GM21390 (cell line): ENCODE results near the gene SELPLG.
"Not testable (repeated sequence)": the region's sequence is repeated elsewhere in the genome, so short reads cannot be mapped to it uniquely, and the experiment has no call there.

Source experiments
- ATAC-seq: cut with Tn5 transposase; IDR thresholded peaks from one replicate; pipeline ENCODE4 v1.9.1; 2021; ENCODE audit not compliant: unreplicated experiment

SELPLG gene

GRCh38 chr12:108592033-108592909, 41.4 kb downstream of the SELPLG start:
- no peak for ATAC-seq

DNA sequence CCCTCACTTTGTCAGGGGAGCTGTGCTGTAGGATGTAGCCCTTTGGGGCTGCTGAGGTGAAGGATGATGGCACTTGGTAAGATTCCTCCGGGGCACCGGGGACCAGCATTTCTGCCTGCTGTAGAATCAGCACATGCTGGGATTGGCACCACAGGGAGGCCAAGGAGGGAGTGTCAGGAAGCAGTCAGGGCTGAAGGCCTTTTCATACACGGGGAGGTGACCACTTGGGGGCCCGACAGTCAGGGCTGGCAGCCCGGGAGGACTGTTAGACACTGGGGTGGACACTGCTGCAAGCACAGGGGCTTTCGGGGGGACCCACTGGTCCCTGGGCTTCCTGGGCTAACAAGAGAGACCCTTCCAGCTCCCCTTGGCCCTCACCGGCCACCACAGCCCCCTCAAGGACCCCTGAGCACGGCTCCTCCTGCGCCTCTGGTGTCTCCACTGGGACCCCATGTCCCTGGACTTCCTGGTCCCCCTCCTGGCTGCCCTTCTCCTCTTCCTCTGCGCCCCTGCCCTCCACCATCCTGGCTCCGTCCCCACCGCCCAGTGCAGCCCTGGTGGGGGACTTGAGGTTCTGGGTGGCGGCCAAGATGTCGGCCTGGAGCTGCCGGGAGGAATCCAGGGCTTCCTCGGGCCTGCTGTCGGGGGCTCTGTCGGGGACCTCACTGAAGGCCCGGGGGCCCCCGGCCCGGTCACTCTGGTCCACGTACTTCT, 42.3 kb downstream of the SELPLG start:
- ATAC-seq = no peak

GRCh38 chr12:108590463-108590862, 43.2 kb downstream of the SELPLG start:
- ATAC-seq = not testable (repeated sequence)

DNA sequence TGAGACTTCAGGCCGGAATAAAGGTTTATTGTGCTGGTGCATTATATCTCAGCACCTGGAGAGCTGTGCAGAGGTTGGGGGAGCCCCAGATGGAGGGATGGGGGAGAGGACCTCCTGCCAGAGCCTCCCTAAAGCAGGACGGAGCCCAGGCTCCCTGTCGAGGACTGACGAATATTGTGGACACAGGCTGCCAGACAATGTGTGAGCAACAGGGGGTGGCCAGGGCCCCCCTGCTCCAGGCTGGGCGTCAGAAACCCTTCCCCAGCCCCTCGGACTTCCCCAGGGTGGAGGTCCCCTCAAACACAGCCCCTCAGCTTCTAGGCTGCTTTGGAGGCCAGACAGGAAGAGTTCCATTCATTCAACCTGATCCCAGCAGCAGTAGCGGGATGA, 43.9 kb downstream of the SELPLG start:
- no peak for ATAC-seq

DNA sequence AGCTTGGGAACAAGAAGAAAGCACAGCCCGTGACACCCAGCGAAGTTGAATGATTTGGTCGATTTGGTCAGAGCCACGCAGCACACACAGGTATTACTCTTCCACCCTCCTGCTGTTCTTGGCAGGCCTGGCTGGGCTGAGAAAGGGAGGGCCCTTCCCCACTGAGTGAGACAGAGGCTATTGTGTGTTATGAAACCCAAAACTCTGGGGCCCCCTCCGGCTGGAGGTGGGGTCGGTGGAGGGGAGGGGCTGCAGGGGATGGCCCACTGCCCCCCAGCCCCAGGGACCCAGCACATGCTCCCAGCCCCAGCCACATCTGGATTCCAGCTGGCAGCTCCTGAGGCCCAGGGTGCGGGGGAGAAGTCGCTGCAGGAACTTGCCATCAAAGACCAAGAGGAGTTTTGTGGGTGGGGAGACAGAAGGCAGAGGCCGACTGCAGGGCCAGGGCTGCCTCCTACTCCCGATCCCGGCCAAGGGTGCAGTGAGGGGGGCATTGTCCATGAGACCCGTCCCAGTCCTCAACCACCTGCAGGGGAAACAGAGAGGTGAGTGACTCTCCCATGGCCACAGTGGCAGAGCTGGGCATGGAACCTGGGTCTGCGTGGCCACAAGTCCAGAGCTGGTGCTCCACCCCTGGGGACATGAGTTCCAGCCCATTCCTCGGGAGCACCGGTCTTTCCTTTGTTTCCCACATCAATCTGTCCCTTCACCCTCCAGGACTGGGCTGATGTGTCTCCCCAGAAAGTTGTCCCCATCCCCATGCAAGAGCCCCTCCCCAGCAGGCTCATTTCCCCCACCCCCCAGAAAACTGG, 44.5 kb downstream of the SELPLG start:
- ATAC-seq = no peak

GRCh38 chr12:108587826-108588225, 45.9 kb downstream of the SELPLG start:
- no peak for ATAC-seq

DNA sequence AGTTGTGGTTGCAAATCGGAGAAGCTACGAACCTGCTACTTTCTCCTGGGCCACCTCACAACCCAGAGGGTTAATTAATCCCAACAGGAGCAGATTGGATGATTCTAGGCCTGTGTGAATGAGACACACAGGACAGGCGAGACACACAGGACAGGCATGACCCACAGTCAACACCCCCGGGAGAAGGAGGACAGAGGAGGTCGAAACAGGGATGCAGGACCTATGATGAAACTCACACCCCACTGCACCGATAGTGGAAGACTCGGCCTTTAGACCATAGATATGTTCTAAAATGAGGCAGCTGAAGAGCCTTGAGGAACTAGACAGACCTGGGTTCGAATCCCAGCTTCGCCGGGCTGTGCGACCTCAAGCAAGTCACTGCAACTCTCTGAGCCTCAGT, 47.4 kb downstream of the SELPLG start:
- no peak for ATAC-seq

GRCh38 chr12:108585864-108586263, 47.8 kb downstream of the SELPLG start:
- ATAC-seq = no peak

DNA sequence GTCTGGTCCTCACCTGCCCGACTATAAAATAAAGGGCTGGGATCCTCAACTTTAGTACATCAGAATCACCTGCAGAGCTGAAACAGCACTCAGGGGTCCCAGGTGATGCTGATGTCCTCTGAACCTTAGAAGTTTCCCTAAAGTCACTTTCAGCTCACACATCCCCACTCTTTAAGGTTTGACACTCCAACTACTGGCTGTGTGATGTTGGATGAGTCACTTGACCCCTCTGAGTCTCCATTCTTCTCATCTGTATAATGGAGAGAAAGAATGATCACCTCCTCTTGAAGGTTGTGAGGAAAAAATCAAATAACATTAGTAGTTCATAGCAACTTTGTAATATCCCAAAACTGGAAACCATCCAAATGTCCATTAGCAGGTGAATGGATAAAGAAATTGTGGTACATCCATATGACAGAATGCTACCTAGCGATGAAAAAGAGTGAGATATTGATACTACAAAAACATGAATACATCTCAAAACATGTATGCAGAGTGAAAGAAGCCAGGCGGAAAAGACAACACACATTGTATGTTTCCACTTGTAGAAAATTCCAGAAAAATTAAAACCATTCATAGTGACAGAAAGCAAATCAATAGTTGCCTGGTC, 49.1 kb downstream of the SELPLG start:
- no peak for ATAC-seq

GRCh38 chr12:108583991-108584390, 49.7 kb downstream of the SELPLG start:
- ATAC-seq = no peak

DNA sequence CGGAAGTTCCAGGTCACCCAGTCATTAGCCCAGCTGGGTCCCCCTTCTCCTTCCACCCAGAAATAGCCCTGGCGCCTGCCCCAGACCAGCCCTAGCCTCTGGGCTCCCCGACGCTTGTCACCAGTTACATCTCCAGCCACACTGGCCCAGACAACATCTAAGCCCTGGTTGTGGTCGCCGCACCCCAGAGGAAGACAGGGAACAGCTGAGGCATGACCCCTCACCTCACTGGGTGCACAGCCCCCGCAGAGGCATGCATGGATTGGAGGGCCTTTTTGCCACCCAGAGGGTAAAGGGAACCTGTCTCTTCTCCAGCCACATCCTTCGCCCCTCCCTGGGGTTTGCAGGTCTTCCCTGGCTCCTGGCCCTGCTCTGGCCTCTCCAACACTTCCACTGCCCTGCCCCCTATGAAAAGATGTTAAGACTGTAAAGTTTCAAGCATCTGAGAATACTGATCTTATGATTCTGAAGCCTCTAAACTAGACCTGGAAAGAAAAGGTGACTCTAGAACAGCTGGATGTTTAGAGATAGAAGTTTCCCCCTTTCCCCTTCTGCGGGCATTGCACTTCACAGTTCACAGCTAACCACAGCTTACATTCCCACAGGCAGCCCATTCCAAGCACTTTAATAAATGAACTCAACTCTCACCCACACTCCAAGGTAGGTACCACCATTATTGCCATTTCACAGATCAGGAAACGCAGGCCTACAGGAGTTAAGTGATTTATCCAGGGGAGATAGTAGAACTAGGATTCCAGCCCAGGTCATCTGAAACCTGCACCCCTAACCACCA, 50.5 kb downstream of the SELPLG start:
- no peak for ATAC-seq

DNA sequence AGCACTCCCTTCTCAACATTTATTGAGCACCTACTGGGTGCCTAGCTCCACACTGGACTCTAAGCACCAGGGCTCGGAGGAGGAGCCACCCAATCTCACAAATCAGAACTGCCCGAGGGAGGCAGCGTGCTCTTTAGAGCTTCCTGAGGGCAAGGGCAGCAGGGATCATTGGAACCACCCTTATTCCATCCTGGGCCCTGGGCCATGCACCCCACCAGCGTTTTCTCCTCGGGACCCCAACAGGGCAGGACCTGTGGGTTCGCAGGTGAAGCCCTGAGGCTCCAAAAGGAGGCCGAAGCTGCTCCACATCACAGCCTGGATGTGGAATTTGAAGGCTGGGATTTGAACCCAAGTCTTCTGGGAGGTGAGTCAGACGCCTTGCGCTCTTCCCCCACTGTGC, 51.2 kb downstream of the SELPLG start:
- ATAC-seq = no peak

- ATAC-seq = no peak
These were observed 52.1 kb downstream of the SELPLG start for GRCh38 chr12:108581311-108582227.

DNA sequence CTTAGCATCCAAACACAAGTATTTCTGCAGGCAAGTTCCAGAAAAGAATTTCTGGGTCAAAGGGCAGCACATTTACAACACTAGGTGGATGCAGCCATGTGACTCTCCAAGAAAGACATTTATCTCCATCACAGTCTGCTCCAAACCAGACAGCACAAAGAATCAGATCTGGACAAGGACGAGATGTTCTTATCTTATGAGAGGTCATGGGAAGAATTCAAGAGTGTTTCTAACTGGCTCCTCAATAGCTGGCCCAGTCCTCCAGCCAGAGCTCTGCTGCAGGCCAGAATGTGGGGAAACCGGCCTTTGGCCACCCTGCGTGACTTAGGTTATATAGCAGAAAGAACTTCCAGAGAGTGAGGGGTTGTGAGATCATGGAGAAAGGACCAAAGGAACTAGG, 53.2 kb downstream of the SELPLG start:
- no peak for ATAC-seq

DNA sequence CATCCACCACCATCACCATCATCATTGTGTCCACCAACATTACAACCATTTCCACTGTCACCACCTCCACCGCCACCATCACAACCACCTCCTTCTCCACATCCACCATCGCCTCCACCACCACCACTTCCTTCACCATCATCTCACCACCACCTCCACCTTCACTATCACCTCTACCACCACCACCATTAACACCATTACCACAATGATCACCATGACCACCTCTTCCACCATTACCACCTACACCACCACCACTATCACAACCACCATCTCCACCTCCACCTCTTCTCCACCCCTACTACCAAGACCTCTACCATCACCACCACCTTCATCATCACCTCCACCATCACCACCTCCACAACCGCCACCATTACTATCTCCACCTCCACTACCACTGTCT, 54.9 kb downstream of the SELPLG start:
- no peak for ATAC-seq

- no peak for ATAC-seq
These were observed 55.4 kb downstream of the SELPLG start for GRCh38 chr12:108578264-108578663.

GRCh38 chr12:108577458-108577857, 56.2 kb downstream of the SELPLG start:
- ATAC-seq = no peak

- no peak for ATAC-seq
These were observed 56.9 kb downstream of the SELPLG start for GRCh38 chr12:108576660-108577234.
